WERI-Rb-1 (cell line): ENCODE measurements around the gene HMG20A.

ENCODE experiments used
- DNase-seq: peaks from one replicate; pipeline ENCODE4 v3.0.0-alpha.2; 2020
- H3K27ac ChIP-seq: fragments of 250-450 bp; sonication (Bioruptor Pico); 2 replicates; pipeline ENCODE4 v1.5.1; 2020; ENCODE audit warnings: mild to moderate bottlenecking, moderate library complexity
- H3K27me3 ChIP-seq: fragments of 250-450 bp; sonication (Bioruptor Pico); 2 replicates; pipeline ENCODE4 v1.5.1; 2021; ENCODE audit warnings: mild to moderate bottlenecking, low read depth, moderate library complexity; ENCODE audit not compliant: insufficient read depth, severe bottlenecking
- H3K36me3 ChIP-seq: fragments of 250-450 bp; sonication (Bioruptor Pico); 2 replicates; pipeline ENCODE4 v1.5.1; 2020; ENCODE audit warnings: mild to moderate bottlenecking, moderate library complexity
- H3K4me3 ChIP-seq: 2 replicates; pipeline ENCODE4 v1.5.1; 2011; ENCODE audit warnings: low read depth, mild to moderate bottlenecking, control low read depth, low read length
- H3K9me3 ChIP-seq: fragments of 250-450 bp; sonication (Bioruptor Pico); 2 replicates; pipeline ENCODE4 v1.5.1; 2021; ENCODE audit warnings: mild to moderate bottlenecking, moderate library complexity; ENCODE audit not compliant: severe bottlenecking
- TF ChIP-seq, protein P1 (sequence below): IDR thresholded peaks from 2 replicates; pipeline ENCODE4 v1.5.1; 2011; ENCODE audit warnings: low read depth, mild to moderate bottlenecking, control low read depth, inconsistent platforms, low read length

HMG20A gene

DNA sequence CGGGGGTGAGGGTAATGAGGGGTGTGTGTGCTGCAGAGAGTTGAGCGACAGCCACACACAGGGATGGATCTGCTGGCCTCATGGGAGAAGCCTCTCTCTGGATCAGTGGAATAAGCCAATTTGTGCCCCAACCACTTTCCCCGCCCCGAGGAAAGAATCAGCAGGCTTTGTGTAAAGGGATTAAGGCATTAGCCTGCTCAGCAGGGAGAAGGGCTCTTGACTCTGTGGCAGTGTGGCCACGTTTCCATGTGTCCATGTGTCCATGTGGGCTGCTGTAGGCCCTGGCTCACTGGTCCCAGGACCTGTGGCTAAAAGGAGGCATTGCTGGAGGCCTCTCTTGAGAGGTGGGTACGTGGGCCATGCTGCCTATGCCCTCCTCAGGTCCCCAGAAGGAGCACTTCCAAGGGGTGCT is 104.7 kb downstream of the HMG20A start:
- DNase-seq, result peak; percentile 91
- TF ChIP-seq, protein P1, sequence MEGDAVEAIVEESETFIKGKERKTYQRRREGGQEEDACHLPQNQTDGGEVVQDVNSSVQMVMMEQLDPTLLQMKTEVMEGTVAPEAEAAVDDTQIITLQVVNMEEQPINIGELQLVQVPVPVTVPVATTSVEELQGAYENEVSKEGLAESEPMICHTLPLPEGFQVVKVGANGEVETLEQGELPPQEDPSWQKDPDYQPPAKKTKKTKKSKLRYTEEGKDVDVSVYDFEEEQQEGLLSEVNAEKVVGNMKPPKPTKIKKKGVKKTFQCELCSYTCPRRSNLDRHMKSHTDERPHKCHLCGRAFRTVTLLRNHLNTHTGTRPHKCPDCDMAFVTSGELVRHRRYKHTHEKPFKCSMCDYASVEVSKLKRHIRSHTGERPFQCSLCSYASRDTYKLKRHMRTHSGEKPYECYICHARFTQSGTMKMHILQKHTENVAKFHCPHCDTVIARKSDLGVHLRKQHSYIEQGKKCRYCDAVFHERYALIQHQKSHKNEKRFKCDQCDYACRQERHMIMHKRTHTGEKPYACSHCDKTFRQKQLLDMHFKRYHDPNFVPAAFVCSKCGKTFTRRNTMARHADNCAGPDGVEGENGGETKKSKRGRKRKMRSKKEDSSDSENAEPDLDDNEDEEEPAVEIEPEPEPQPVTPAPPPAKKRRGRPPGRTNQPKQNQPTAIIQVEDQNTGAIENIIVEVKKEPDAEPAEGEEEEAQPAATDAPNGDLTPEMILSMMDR, result no peak
- Histone ChIP-seq H3K27me3 (peaks cover 21% of the 10 kb centered on the region), H3K4me3 (no peak overlapping the region), H3K36me3 (no peaks in the 10 kb centered on the region), H3K9me3 (no peaks in the 10 kb centered on the region), H3K27ac (no peak overlapping the region)

DNA sequence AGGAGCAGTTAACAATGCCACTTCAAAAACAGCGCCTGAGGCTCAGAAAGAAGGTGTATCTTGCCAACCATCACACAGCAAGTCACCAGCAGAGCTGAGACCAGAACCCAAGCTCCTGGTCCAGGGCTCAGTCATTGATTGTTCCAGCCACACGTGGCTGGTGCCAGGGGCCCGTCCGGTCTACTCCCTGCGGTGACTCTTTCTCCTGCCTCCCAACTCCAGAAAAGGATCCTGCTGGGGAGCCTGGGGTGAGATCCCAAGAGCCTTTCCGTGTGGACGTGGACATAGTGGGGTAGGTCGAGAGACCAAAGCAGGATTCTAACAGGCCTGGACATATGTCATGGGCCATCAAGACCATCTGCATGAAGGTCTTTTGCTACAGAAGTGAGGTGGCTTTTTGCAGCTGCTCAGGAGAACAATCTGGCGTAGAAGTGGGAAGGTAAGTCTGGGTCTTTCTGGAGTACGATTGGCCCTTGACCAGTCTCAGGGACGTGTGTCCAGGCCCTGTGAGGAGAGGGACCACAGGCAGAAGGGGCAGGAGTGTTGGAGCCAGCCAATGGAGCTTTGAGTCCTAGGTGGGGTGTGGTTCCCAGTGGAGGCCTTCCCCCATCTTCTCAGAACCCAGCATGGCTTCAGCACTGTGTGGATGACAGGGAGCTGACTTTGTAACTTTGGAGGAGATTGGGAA is 105.4 kb downstream of the HMG20A start:
- TF ChIP-seq, protein P1, result no peak
- no peak for DNase-seq
- Histone ChIP-seq H3K4me3 (no peak overlapping the region), H3K9me3 (no peaks in the 10 kb centered on the region), H3K36me3 (no peaks in the 10 kb centered on the region), H3K27me3 (peaks cover 21% of the 10 kb centered on the region), H3K27ac (no peak overlapping the region)

DNA sequence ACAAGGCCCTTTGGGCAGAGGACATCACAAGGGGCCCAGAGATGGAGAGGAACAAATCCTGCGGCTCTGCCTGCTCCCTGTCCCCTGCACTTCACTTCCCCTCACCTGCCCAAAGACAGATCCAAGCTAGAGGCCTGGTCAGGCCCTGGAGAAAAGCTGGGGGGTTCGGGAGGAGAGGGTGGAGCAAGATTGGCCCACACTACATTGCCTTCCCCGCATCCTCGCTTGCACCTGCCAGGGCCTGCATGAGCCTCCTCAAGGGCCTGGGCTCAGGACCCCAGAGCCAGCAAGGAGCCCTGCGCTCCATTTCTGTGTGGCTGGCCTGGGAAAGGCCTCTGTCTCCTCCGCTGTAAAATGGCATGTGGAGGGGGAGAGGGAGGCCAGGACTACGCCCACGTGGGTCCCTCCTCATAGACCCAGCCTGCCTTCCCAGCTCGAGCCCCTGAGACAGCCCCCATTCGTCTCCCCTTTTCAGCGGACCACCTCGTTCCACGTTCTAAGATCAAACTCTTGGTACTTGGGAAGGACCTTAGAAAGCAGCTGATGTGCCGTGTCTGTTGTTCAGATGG is 106.0 kb downstream of the HMG20A start:
- H3K9me3 ChIP-seq, result no peaks in the 10 kb centered on the region
- H3K4me3 ChIP-seq, result no peak overlapping the region
- no peaks in the 10 kb centered on the region for H3K36me3 ChIP-seq
- TF ChIP-seq, protein P1, result no peak
- peak overlapping the region; percentile 13; the same call in 1 of the 2 replicates for H3K27ac ChIP-seq
- DNase-seq, result no peak
- peaks cover 21% of the 10 kb centered on the region for H3K27me3 ChIP-seq

DNA sequence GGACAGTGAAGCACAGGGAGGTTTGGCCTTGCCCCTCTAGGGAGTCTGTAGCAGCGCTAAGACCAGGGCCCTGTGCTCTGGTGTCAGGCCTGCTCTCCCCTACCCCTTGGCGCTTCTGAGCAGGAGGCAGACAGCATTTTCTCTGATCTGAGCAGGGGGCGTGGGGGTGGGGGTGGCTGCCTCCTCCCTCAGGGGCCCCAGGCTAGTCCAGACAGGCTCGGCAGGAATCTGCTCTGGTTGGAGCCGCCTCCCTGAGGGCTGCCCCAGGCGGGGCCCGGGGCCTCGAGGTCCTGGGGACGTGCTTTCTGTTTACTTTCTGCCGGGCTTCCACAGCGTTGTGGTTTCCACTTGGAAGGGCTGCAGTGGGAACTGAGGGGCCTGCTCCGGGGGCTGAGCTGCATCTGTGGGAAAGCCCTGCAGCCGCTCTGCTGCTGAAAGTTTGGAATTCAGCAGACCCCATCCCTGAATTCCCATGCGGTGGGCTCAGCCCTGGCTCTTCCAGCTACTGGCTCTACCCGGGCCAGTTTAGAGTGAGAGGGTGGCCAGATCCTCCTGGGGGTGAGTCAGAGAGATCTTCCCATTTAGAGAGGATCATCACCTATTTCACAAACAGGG is 106.6 kb downstream of the HMG20A start:
- Histone ChIP-seq H3K27ac (peak overlapping the region; percentile 13), H3K4me3 (no peak overlapping the region), H3K27me3 (peaks cover 21% of the 10 kb centered on the region), H3K36me3 (no peaks in the 10 kb centered on the region), H3K9me3 (no peaks in the 10 kb centered on the region)
- peak; percentile 76 for DNase-seq
- TF ChIP-seq, protein P1, result no peak

DNA sequence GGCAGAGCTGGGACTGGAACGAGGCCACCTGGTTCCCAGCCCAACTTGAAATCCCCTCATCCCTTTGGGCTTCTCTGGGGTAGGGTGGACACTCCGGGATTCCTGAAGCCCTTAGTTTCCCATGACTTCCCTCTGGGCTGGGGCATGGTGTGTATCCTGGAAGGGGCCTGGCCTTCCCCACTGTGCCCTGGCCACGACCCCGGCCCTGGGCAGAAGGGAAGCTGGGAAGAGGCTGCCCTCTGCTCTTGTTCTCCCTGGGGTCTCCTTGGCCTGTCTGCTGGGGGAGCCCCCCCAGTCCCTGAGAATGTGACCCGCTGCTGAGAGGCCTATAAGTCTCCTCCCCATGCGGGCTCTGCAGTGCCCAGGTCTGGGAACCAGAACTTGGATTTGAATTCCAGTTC is 107.1 kb downstream of the HMG20A start:
- no peaks in the 10 kb centered on the region for H3K36me3 ChIP-seq
- H3K27me3 ChIP-seq, result peaks cover 21% of the 10 kb centered on the region
- no peaks in the 10 kb centered on the region for H3K9me3 ChIP-seq
- no peak overlapping the region for H3K4me3 ChIP-seq
- DNase-seq, result no peak
- TF ChIP-seq, protein P1, result no peak
- H3K27ac ChIP-seq, result peak overlapping the region; percentile 1
